Activated T-helper 17 cell treated with anti-CD3 and anti-CD28 coated beads, Interleukin-2, amount 50 U/mL, for 72 hours (primary cell): ENCODE results near the gene METTL26. TPM values are rescaled to one million over a fixed set of nuclear protein-coding genes. Genes with fewer than 3 reads are reported as not detected.

Source experiments
- ATAC-seq: fragments of 150-1000 bp; cut with Tn5 transposase; replicated peaks from 2 replicates; pipeline ENCODE4 v1.10.0; 2021; ENCODE audit warnings: mild to moderate bottlenecking, moderate library complexity
- H3K27ac Mint-ChIP-seq: one replicate; pipeline ENCODE4 v1.8.0; 2022; ENCODE audit warnings: mixed read lengths
- H3K27me3 Mint-ChIP-seq: one replicate; pipeline ENCODE4 v1.8.0; 2022; ENCODE audit warnings: mixed read lengths
- H3K36me3 Mint-ChIP-seq: one replicate; pipeline ENCODE4 v1.8.0; 2022; ENCODE audit warnings: low read depth, mild to moderate bottlenecking, mixed read lengths
- H3K4me1 Mint-ChIP-seq: one replicate; pipeline ENCODE4 v1.8.0; 2022; ENCODE audit warnings: mixed read lengths
- H3K4me3 Mint-ChIP-seq: one replicate; pipeline ENCODE4 v1.8.0; 2022; ENCODE audit warnings: mild to moderate bottlenecking, mixed read lengths
- H3K9me3 Mint-ChIP-seq: one replicate; pipeline ENCODE4 v1.8.0; 2022; ENCODE audit warnings: mixed read lengths
- total RNA-seq, 2 donors: library from RNA; stranded (reverse); gene quantifications; one replicate each; pipeline ENCODE4 v1.2.3, GENCODE V29; 2022

The METTL26 gene
- total RNA-seq, 2 donors from 2014 or later = 87.4 to 115 TPM

GRCh38 chr16:586645-587590, 49.2 kb downstream of the METTL26 start:
- Mint-ChIP-seq H3K4me1 (peaks cover 9% of the 10 kb centered on the region), H3K4me3 (peak overlapping the region; percentile 81), H3K27ac (peak overlapping the region; percentile 90), H3K36me3 (peaks cover 16% of the 10 kb centered on the region), H3K9me3 (no peaks in the 10 kb centered on the region), H3K27me3 (no peaks in the 10 kb centered on the region)
- ATAC-seq = no peak

GRCh38 chr16:586047-586644, 50.0 kb downstream of the METTL26 start:
- H3K36me3 Mint-ChIP-seq = peaks cover 16% of the 10 kb centered on the region
- peak overlapping the region; percentile 30 for H3K27ac Mint-ChIP-seq
- H3K9me3 Mint-ChIP-seq = no peaks in the 10 kb centered on the region
- peaks cover 7% of the 10 kb centered on the region for H3K4me1 Mint-ChIP-seq
- H3K4me3 Mint-ChIP-seq = no peak overlapping the region
- ATAC-seq = no peak
- no peaks in the 10 kb centered on the region for H3K27me3 Mint-ChIP-seq

- peaks cover 16% of the 10 kb centered on the region for H3K36me3 Mint-ChIP-seq
- H3K4me1 Mint-ChIP-seq = no peaks in the 10 kb centered on the region
- no peak overlapping the region for H3K4me3 Mint-ChIP-seq
- peak overlapping the region; percentile 30 for H3K27ac Mint-ChIP-seq
- ATAC-seq = no peak
- H3K9me3 Mint-ChIP-seq = no peaks in the 10 kb centered on the region
- no peaks in the 10 kb centered on the region for H3K27me3 Mint-ChIP-seq
These were observed 50.8 kb downstream of the METTL26 start for GRCh38 chr16:585351-585750.

Other genes starting within 250 kb of the METTL26 start
- 10 to 100 TPM; 21.8 to 41.9 TPM for gene NME4, start 239.1 kb downstream of the METTL26 start, total RNA-seq
- 10 to 100 TPM; 12.0 to 12.7 TPM for gene DECR2, start 234.4 kb downstream of the METTL26 start, total RNA-seq
- gene RAB11FIP3, start 210.7 kb downstream of the METTL26 start, total RNA-seq = 10 to 100 TPM; 26.9 to 28.3 TPM
- 100 to 1,000 TPM in 1 of 2 donors, 10 to 100 TPM in 1; 61.1 to 117 TPM for gene CAPN15, start 108.6 kb downstream of the METTL26 start, total RNA-seq
- not detected for gene PRR35, start 75.9 kb downstream of the METTL26 start, total RNA-seq
- 1 to 10 TPM in 1 of 2 donors, under 1 TPM in 1; 0.80 to 1.1 TPM for gene NHLRC4, start 69.3 kb downstream of the METTL26 start, total RNA-seq
- gene PIGQ, start 66.3 kb downstream of the METTL26 start, total RNA-seq = 10 to 100 TPM; 28.0 to 34.2 TPM
- gene RAB40C, start 46.2 kb downstream of the METTL26 start, total RNA-seq = 10 to 100 TPM; 12.9 TPM
- gene WFIKKN1, start 5.3 kb downstream of the METTL26 start, total RNA-seq = under 1 TPM; 0.45 to 0.53 TPM
- 10 to 100 TPM; 29.2 to 54.5 TPM for gene MCRIP2, start 5.5 kb upstream of the METTL26 start, total RNA-seq
- 10 to 100 TPM; 50.7 to 93.9 TPM for gene WDR90, start 13.1 kb upstream of the METTL26 start, total RNA-seq
- 100 to 1,000 TPM; 134 to 149 TPM for gene RHOT2, start 31.8 kb upstream of the METTL26 start, total RNA-seq
- gene RHBDL1, start 39.4 kb upstream of the METTL26 start, total RNA-seq = 1 to 10 TPM; 2.9 to 5.4 TPM
- gene STUB1, start 44.1 kb upstream of the METTL26 start, total RNA-seq = 10 to 100 TPM; 47.5 to 98.2 TPM
- 10 to 100 TPM; 16.8 to 26.8 TPM for gene JMJD8, start 48.0 kb upstream of the METTL26 start, total RNA-seq
- gene WDR24, start 54.1 kb upstream of the METTL26 start, total RNA-seq = 10 to 100 TPM; 15.6 to 18.7 TPM
- 10 to 100 TPM in 1 of 2 donors, 1 to 10 TPM in 1; 6.4 to 23.6 TPM for gene FBXL16, start 69.5 kb upstream of the METTL26 start, total RNA-seq
- gene METRN, start 78.8 kb upstream of the METTL26 start, total RNA-seq = 1 to 10 TPM; 4.5 to 8.4 TPM
- gene ANTKMT, start 84.8 kb upstream of the METTL26 start, total RNA-seq = 10 to 100 TPM; 13.5 to 22.4 TPM
- 1 to 10 TPM; 4.3 to 4.4 TPM for gene CCDC78, start 90.1 kb upstream of the METTL26 start, total RNA-seq
- 10 to 100 TPM in 1 of 2 donors, 1 to 10 TPM in 1; 9.2 to 14.0 TPM for gene HAGHL, start 90.8 kb upstream of the METTL26 start, total RNA-seq
- gene CIAO3, start 104.7 kb upstream of the METTL26 start, total RNA-seq = 10 to 100 TPM; 39.2 to 47.1 TPM
- gene MSLN, start 124.4 kb upstream of the METTL26 start, total RNA-seq = not detected
- 10 to 100 TPM; 13.2 to 40.6 TPM for gene RPUSD1, start 152.1 kb upstream of the METTL26 start, total RNA-seq
- gene CHTF18, start 152.3 kb upstream of the METTL26 start, total RNA-seq = 10 to 100 TPM; 65.4 to 87.1 TPM
- gene GNG13, start 164.4 kb upstream of the METTL26 start, total RNA-seq = not detected